ENCODE results near the gene HNMT.

GRCh38 chr2:137959166-137959565 is 5.1 kb upstream of the HNMT start:
- TF ChIP-seq CTCF (IDR thresholded peaks at IDR 0.05), result no peak
- TF ChIP-seq POLR2A (IDR thresholded peaks at IDR 0.05), result no peak
- no peak for TF ChIP-seq EP300 (IDR thresholded peaks at IDR 0.05)

All from ovary (tissue), 3 donors.